Bronchial epithelial cell (primary cell): Measurements from ENCODE around the gene RNU2-1. TPM values are rescaled to one million over a fixed set of nuclear protein-coding genes. Genes with fewer than 3 reads are reported as not detected.

Experiments
- DNase-seq: peaks from one replicate; pipeline ENCODE4 v3.0.0-alpha.2; 2010; ENCODE audit warnings: low read depth
- FAIRE-seq: peaks from 2 replicates; lab custom pipeline; 2011; peaks lifted over from hg19 to GRCh38; lab: Jason Lieb, UNC
- H3K27me3 ChIP-seq: 2 replicates; pipeline ENCODE4 v1.5.1; 2011; ENCODE audit warnings: low read length; ENCODE audit not compliant: control insufficient read depth, insufficient read depth
- H3K36me3 ChIP-seq: 2 replicates; pipeline ENCODE4 v1.5.1; 2011; ENCODE audit warnings: low read length; ENCODE audit not compliant: control insufficient read depth, insufficient read depth
- H3K4me3 ChIP-seq: 2 replicates; pipeline ENCODE4 v1.5.1; 2011; ENCODE audit warnings: mild to moderate bottlenecking, low read depth, low read length, control low read depth
- total RNA-seq: library from RNA; depleted of rRNA; stranded (reverse); fragments of >200 nt; gene quantifications from 2 replicates; pipeline ENCODE4 v1.2.1, GENCODE V29; 2014
- TF ChIP-seq, protein P1 (sequence below): IDR thresholded peaks from 2 replicates; pipeline ENCODE4 v1.5.1; 2011; ENCODE audit warnings: mild to moderate bottlenecking, moderate library complexity, low read length, control low read depth, inconsistent platforms; ENCODE audit not compliant: insufficient read depth, severe bottlenecking

The RNU2-1 gene
- total RNA-seq, 1 donor from 2014 or later: not detected

DNA sequence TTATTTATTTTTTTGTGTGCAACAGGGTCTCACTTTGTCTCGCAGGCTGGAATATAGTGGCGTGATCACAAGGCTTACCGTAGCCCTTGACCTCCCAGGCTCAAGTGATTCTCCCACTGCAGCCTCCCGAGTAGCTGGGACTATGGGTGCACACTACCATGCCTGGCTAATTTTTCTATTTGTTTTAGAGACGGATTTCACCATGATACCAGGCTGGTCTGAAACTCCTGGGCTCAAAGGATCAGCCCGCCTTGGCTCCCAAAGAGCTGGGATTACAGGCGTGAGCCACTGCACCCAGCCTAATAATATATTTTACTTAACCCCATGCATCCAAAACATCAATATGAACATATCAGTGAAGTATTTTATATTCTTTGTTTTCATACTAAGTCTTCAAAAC is 7.4 kb downstream of the RNU2-1 start:
- Histone ChIP-seq H3K36me3 (peaks cover 3% of the 10 kb centered on the region), H3K27me3 (no peaks in the 10 kb centered on the region), H3K4me3 (no peak overlapping the region)
- no peak for DNase-seq
- TF ChIP-seq, protein P1, sequence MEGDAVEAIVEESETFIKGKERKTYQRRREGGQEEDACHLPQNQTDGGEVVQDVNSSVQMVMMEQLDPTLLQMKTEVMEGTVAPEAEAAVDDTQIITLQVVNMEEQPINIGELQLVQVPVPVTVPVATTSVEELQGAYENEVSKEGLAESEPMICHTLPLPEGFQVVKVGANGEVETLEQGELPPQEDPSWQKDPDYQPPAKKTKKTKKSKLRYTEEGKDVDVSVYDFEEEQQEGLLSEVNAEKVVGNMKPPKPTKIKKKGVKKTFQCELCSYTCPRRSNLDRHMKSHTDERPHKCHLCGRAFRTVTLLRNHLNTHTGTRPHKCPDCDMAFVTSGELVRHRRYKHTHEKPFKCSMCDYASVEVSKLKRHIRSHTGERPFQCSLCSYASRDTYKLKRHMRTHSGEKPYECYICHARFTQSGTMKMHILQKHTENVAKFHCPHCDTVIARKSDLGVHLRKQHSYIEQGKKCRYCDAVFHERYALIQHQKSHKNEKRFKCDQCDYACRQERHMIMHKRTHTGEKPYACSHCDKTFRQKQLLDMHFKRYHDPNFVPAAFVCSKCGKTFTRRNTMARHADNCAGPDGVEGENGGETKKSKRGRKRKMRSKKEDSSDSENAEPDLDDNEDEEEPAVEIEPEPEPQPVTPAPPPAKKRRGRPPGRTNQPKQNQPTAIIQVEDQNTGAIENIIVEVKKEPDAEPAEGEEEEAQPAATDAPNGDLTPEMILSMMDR: no peak
- FAIRE-seq: no peak

DNA sequence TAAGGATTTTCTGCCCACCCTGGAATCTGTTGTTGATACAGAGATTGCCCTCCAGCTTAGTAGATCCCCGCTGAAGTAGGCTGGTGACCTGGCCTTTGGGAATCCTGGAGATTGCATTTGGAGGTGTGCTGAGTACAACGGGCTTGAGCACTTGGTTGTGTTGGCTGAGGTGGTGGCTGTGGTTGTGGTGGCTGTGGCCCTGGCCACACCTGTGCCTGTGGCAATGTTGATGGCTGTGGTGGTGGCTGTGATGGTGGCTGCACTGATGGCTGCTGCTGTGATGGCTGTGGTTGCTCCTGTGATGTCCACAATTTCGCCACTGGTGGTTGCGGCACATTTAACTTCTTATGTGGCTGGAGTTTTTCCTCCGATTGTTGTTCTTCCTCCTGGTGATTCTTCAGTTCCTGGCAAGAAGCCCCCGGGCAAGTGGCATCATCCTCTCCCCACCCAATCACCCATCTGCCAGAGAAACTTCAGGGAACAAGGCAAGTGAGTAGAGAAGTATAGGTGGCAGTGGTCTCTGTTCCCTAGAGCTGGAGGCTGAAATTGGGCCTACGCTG is 9.6 kb downstream of the RNU2-1 start:
- Histone ChIP-seq H3K27me3 (no peaks in the 10 kb centered on the region), H3K36me3 (peaks cover 3% of the 10 kb centered on the region), H3K4me3 (no peak overlapping the region)
- TF ChIP-seq, protein P1: no peak
- FAIRE-seq (no peak), DNase-seq (no peak)

DNA sequence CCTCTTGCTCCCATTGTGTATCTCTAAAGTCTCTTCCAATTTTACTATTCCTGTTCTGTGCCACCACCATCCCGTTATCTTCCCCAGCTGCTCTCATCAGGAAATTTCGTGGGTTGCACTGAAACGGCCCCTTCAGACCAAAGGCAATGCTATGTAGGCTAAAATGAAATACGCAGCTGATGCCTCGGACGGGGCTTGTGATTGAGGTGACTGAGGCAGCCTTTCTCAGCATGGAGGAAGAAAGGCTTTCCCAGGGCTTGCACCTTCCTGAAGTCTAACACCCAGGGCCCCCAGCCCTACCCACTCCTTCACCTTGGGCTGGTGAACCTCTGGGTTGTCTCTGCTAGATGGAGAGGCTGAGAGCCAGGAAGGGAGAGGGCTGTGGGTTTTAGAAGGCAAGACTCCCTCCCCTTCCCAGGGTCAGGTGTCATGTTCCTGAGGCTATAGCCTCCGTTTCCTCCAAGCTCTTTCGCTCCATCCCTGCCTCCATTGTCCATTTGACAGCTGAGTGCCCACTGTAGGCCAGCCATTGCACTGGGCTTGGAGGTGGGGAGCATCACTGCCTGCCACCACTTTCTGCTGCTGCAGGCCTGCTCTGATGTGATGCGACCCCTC is 13.2 kb downstream of the RNU2-1 start:
- no peaks in the 10 kb centered on the region for H3K27me3 ChIP-seq
- peaks cover 11% of the 10 kb centered on the region for H3K36me3 ChIP-seq
- FAIRE-seq (peak; percentile 50), DNase-seq (no peak)
- TF ChIP-seq, protein P1: no peak
- H3K4me3 ChIP-seq: no peak overlapping the region

DNA sequence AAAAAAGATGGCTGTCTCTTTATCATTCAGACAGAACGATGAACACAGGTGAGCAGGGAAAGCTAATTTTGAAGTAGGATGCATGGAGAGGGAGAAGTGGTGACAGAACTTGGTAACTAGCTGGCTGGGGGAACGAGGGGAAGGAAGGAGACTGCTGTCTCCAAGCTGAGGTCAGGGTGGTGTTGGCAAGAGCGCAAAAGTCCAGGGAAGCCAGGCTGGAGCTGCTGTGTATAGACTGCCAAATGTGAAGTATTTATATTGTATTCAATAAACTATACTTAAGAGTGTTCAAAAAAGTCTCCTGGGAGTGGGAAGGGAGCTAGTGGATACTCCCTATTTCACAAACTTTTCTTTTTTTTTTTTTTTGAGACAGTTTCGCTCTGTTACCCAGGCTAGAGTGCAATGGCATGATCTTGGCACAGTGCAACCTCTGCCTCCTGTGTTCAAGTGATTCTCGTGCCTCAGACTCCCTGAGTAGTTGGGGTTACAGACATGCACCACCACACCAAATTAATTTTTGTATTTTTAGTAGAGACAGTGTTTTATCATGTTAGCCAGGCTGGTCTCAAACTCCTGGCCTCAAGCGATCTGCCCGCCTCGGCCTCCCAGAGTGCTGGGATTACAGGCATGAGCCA is 13.9 kb downstream of the RNU2-1 start:
- DNase-seq: no peak
- H3K36me3 ChIP-seq: peaks cover 11% of the 10 kb centered on the region
- FAIRE-seq: no peak
- no peak overlapping the region for H3K4me3 ChIP-seq
- TF ChIP-seq, protein P1: no peak
- H3K27me3 ChIP-seq: no peaks in the 10 kb centered on the region

DNA sequence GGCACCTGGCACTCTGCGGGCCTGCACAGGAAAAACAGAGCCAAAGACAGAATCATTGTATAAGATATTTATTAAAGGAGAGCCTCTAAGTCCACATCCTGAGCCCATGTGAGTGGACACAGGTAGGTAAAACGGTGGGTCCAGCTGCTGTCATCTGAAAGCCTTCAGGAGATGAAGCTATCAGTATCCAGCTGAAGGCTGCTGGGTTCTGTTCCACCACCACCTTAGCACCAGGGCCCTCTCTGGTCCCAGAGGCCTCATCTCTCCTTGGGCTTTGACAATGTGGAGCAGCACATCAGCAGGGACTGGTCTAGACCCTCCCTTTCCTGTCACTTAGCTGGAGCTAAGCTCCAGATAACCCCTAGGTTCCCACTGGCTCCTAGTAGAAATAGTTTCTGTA is 14.8 kb downstream of the RNU2-1 start:
- peaks cover 10% of the 10 kb centered on the region for H3K36me3 ChIP-seq
- FAIRE-seq (no peak), DNase-seq (no peak)
- no peak overlapping the region for H3K4me3 ChIP-seq
- TF ChIP-seq, protein P1: no peak
- no peaks in the 10 kb centered on the region for H3K27me3 ChIP-seq
